GM12891 (cell line): ENCODE results near the gene TRIM33.

Experiments used
- POLR2A ChIP-seq: IDR thresholded peaks from 2 replicates; pipeline ENCODE4 v1.6.1; 2011; ENCODE audit warnings: low read depth, low read length, control low read depth
- POLR2AphosphoS5 ChIP-seq: IDR thresholded peaks from 2 replicates; pipeline ENCODE4 v1.6.1; 2011; ENCODE audit warnings: low read depth, low read length, control low read depth

- TF ChIP-seq POLR2A: no peak
- TF ChIP-seq POLR2AphosphoS5: no peak
These were observed 48.7 kb downstream of the TRIM33 start for GRCh38 chr1:114462341-114462740.
